IMR-90 (cell line): ENCODE results near the gene MMS19. TPM values are rescaled to one million over a fixed set of nuclear protein-coding genes. Genes with fewer than 3 reads are reported as not detected.

Experiments used
- ATAC-seq: fragments of 200-7000 bp; cut with Tn5 transposase; 2 replicates; pipeline ENCODE4 v1.9.1; 2020; ENCODE audit warnings: low read depth, mild to moderate bottlenecking, moderate library complexity
- BruUV-seq: library from RNA; stranded (reverse); fragments of 400-500 nt; replicated peaks from 2 replicates; lab custom pipeline; 2021; lab: Mats Ljungman, UMichigan
- CTCF ChIA-PET: fragments of 300-600 bp; formaldehyde crosslinking; extraction: SDS; loops from one replicate; lab custom pipeline; 2021; ENCODE audit warnings: antibody characterized with exemption; lab: Yijun Ruan, JAX
- POLR2A ChIA-PET: fragments of 300-600 bp; sonication (Branson Sonifier 250); formaldehyde crosslinking; loops from one replicate; lab custom pipeline; 2022; ENCODE audit warnings: antibody characterized with exemption; ENCODE audit not compliant: unreplicated experiment; lab: Charles Lee
- DNase-seq: peaks from one replicate; pipeline ENCODE4 v3.0.0; 2013
- H2AFZ ChIP-seq: replicated peaks from 2 replicates; pipeline ENCODE3; 2013; ENCODE audit warnings: low read length, mild to moderate bottlenecking; ENCODE audit not compliant: poor library complexity
- H2AK5ac ChIP-seq: 2 replicates; pipeline ENCODE4 v1.6.1; 2013; ENCODE audit warnings: low read depth, low read length, inconsistent platforms
- H2AK9ac ChIP-seq: replicated peaks from 2 replicates; pipeline ENCODE3; 2013; ENCODE audit warnings: mild to moderate bottlenecking, low read depth, low read length, moderate library complexity; ENCODE audit not compliant: poor library complexity
- H2BK120ac ChIP-seq: 2 replicates; pipeline ENCODE4 v1.6.1; 2013; ENCODE audit warnings: low read depth, low read length, inconsistent platforms
- H2BK15ac ChIP-seq: 3 replicates; pipeline ENCODE4 v1.6.1; 2013; ENCODE audit warnings: low read depth, low read length, inconsistent platforms
- H2BK20ac ChIP-seq: 2 replicates; pipeline ENCODE4 v1.6.1; 2013; ENCODE audit warnings: low read depth, mild to moderate bottlenecking, inconsistent platforms, low read length, moderate library complexity
- H2BK5ac ChIP-seq: 2 replicates; pipeline ENCODE4 v1.6.1; 2013; ENCODE audit warnings: mild to moderate bottlenecking, low read depth, low read length, inconsistent platforms; ENCODE audit not compliant: poor library complexity, severe bottlenecking
- H3K14ac ChIP-seq: replicated peaks from 2 replicates; pipeline ENCODE4 v1.6.1; 2013; ENCODE audit warnings: low read depth, low read length, inconsistent platforms
- H3K18ac ChIP-seq: 2 replicates; pipeline ENCODE4 v1.6.1; 2013; ENCODE audit warnings: low read depth, low read length, control low read depth
- H3K23ac ChIP-seq: 2 replicates; pipeline ENCODE4 v1.6.1; 2013; ENCODE audit warnings: low read depth, low read length, inconsistent platforms
- H3K27ac ChIP-seq: 2 replicates; pipeline ENCODE4 v1.5.1; 2013; ENCODE audit warnings: mild to moderate bottlenecking, control low read depth, low read length; ENCODE audit not compliant: insufficient read depth
- H3K27me3 ChIP-seq: 2 replicates; pipeline ENCODE4 v1.6.1; 2013; ENCODE audit warnings: low read length; ENCODE audit not compliant: control insufficient read depth, insufficient read depth
- H3K36me3 ChIP-seq: 2 replicates; pipeline ENCODE4 v1.6.1; 2013; ENCODE audit warnings: low read length, mixed read lengths; ENCODE audit not compliant: control insufficient read depth, insufficient read depth
- H3K4ac ChIP-seq: 2 replicates; pipeline ENCODE4 v1.6.1; 2013; ENCODE audit warnings: low read depth, low read length, inconsistent platforms
- H3K4me1 ChIP-seq: 2 replicates; pipeline ENCODE4 v1.6.1; 2013; ENCODE audit warnings: low read length, mixed read lengths; ENCODE audit not compliant: control insufficient read depth, insufficient read depth
- H3K4me2 ChIP-seq: 2 replicates; pipeline ENCODE4 v1.6.1; 2013; ENCODE audit warnings: low read depth, mild to moderate bottlenecking, control low read depth, low read length, moderate library complexity
- H3K4me3 ChIP-seq: 2 replicates; pipeline ENCODE4 v1.5.1; 2013; ENCODE audit warnings: low read depth, mild to moderate bottlenecking, control low read depth, low read length, moderate library complexity; ENCODE audit not compliant: insufficient read depth
- H3K56ac ChIP-seq: 2 replicates; pipeline ENCODE4 v1.6.1; 2013; ENCODE audit warnings: low read length, inconsistent platforms; ENCODE audit not compliant: insufficient read depth; ENCODE audit errors: extremely low read depth
- H3K79me1 ChIP-seq, 2 experiments: 2 replicates each; pipeline ENCODE4 v1.6.1; 2013; ENCODE audit warnings: low read length in 2 of 2, inconsistent platforms in 1 of 2, low read depth in 1 of 2
- H3K9ac ChIP-seq: 2 replicates; pipeline ENCODE4 v1.6.1; 2013; ENCODE audit warnings: low read depth, low read length, control low read depth
- H3K9me1 ChIP-seq: 2 replicates; pipeline ENCODE4 v1.6.1; 2013; ENCODE audit warnings: low read length, inconsistent platforms; ENCODE audit not compliant: insufficient read depth
- H3K9me3 ChIP-seq: 2 replicates; pipeline ENCODE4 v1.6.1; 2013; ENCODE audit warnings: low read length; ENCODE audit not compliant: control insufficient read depth, insufficient read depth
- H4K20me1 ChIP-seq: 2 replicates; pipeline ENCODE4 v1.6.1; 2013; ENCODE audit warnings: low read length, inconsistent platforms; ENCODE audit not compliant: insufficient read depth
- H4K5ac ChIP-seq: 2 replicates; pipeline ENCODE4 v1.6.1; 2013; ENCODE audit warnings: mild to moderate bottlenecking, low read depth, low read length, control low read depth
- H4K8ac ChIP-seq, 2 experiments: 2 replicates each; pipeline ENCODE4 v1.6.1; 2013; ENCODE audit warnings: low read depth in 2 of 2, low read length in 2 of 2, control low read depth in 1 of 2, inconsistent platforms in 1 of 2
- H4K91ac ChIP-seq: 2 replicates; pipeline ENCODE4 v1.6.1; 2013; ENCODE audit warnings: low read depth, low read length, inconsistent platforms; ENCODE audit not compliant: insufficient read depth
- CTCF ChIP-seq: conservative IDR thresholded peaks from 2 replicates; pipeline ENCODE4 v1.5.1; 2012; ENCODE audit warnings: mild to moderate bottlenecking, low read depth, low read length, improper control_type of control experiment
- ELK1 ChIP-seq: fragments of 150-350 bp; IDR thresholded peaks from 2 replicates; pipeline ENCODE4 v1.6.1; 2016; ENCODE audit warnings: low read depth, mild to moderate bottlenecking, low read length, moderate library complexity, borderline replicate concordance
- FOS ChIP-seq: fragments of 150-350 bp; IDR thresholded peaks from 2 replicates; pipeline ENCODE4 v1.6.1; 2016; ENCODE audit warnings: low read depth, low read length
- MAFK ChIP-seq: IDR thresholded peaks from 2 replicates; pipeline ENCODE4 v1.6.1; 2012; ENCODE audit warnings: low read depth, low read length, improper control_type of control experiment
- MAZ ChIP-seq: IDR thresholded peaks from 2 replicates; pipeline ENCODE4 v1.6.1; 2012; ENCODE audit warnings: low read depth, mild to moderate bottlenecking, low read length, improper control_type of control experiment, moderate library complexity, borderline replicate concordance
- NFE2L2 ChIP-seq: fragments of 150-350 bp; IDR thresholded peaks from 2 replicates; pipeline ENCODE4 v1.6.1; 2016; ENCODE audit warnings: low read depth, mild to moderate bottlenecking, low read length
- POLR2A ChIP-seq: IDR thresholded peaks from 2 replicates; pipeline ENCODE4 v1.6.1; 2012; ENCODE audit warnings: mild to moderate bottlenecking, low read depth, low read length
- RCOR1 ChIP-seq: IDR thresholded peaks from 2 replicates; pipeline ENCODE4 v1.6.1; 2012; ENCODE audit warnings: mild to moderate bottlenecking, low read length, improper control_type of control experiment; ENCODE audit not compliant: insufficient replicate concordance
- SMC3 ChIP-seq: fragments of 150-350 bp; IDR thresholded peaks from 2 replicates; pipeline ENCODE4 v1.6.1; 2016; ENCODE audit warnings: low read depth, mild to moderate bottlenecking, antibody characterized with exemption, low read length, moderate library complexity
- USF2 ChIP-seq: fragments of 150-350 bp; IDR thresholded peaks from 2 replicates; pipeline ENCODE4 v1.6.1; 2017; ENCODE audit warnings: mild to moderate bottlenecking, antibody characterized with exemption, low read length, low read depth
- WGBS, 2 experiments: methylation state at CpG; one replicate each; pipeline versions ENCODE4 v1.1.5 to v1.1.7; 2013; ENCODE audit warnings: missing lambda C conversion rate in 2 of 2; ENCODE audit not compliant: insufficient read length in 1 of 2; ENCODE audit errors: extremely low coverage in 2 of 2; 5-methylcytosine and 5-hydroxymethylcytosine counted together
- dilution Hi-C: fragments of 300-500 bp; cut with HindIII; formaldehyde crosslinking; loops from one replicate; pipeline ENCODE4 v1.14.3; 2018; ENCODE audit warnings: low sequenced_read_pairs; ENCODE audit not compliant: unreplicated experiment
- in situ Hi-C: fragments of 300-500 bp; cut with MboI; formaldehyde crosslinking; loops from 3 replicates; pipeline ENCODE4 v1.14.3; 2019; ENCODE audit warnings: low sequenced_read_pairs, inconsistent platforms, mixed read lengths
- intact Hi-C: fragments of 100-400 bp; cut with micrococcal nuclease; formaldehyde crosslinking; loops from 2 replicates; pipeline ENCODE4 v1.10.0; 2022
- polyA plus RNA-seq, 3 experiments: library from polyadenylated mRNA; depleted of rRNA; stranded (reverse); fragments of >200 nt; gene quantifications; 2 replicates each; pipeline ENCODE4 v1.2.3, GENCODE V29; 2012; ENCODE audit warnings: low replicate concordance in 1 of 3
- total RNA-seq: library from RNA; depleted of rRNA; stranded (reverse); fragments of >200 nt; gene quantifications from 2 replicates; pipeline ENCODE4 v1.2.3, GENCODE V29; 2012

Gene MMS19
- total and polyA plus RNA-seq, 2 of the 4 experiments (the other 2 are of a cell fraction): 70.1 to 72.7 TPM

- Histone ChIP-seq H3K9me1 (peaks cover 16% of the 10 kb centered on the region), H2BK20ac (peak overlapping the region; percentile 95), H3K14ac (peak overlapping the region; percentile 84), H3K4me2 (peak overlapping the region; percentile 30), H3K4me1 (peaks cover 39% of the 10 kb centered on the region), H2AK5ac (peak overlapping the region; percentile 90), H4K8ac (peak overlapping the region; percentile 83 to 94), H4K91ac (peak overlapping the region; percentile 91), H2BK120ac (peak overlapping the region; percentile 87), H2AFZ (peak overlapping the region; percentile 89), H3K4me3 (no peak overlapping the region), H3K27me3 (no peaks in the 10 kb centered on the region), H2AK9ac (peak overlapping the region; percentile 97), H3K79me1 (peaks cover 23 to 85% of the 10 kb centered on the region in 2 experiments), H4K20me1 (no peaks in the 10 kb centered on the region), H2BK15ac (peak overlapping the region; percentile 53; the same call in 2 of the 3 replicates), H3K23ac (peak overlapping the region; percentile 83), H3K9me3 (no peaks in the 10 kb centered on the region), H3K4ac (peak overlapping the region; percentile 95), H3K27ac (peak overlapping the region; percentile 92), H4K5ac (peak overlapping the region; percentile 85), H3K36me3 (no peaks in the 10 kb centered on the region), H3K9ac (peak overlapping the region; percentile 40), H3K18ac (peak overlapping the region; percentile 90), H2BK5ac (peak overlapping the region; percentile 95), H3K56ac (peak overlapping the region; percentile 73)
- TF ChIP-seq MAZ: peak; percentile 87
- peak; percentile 81 for TF ChIP-seq MAFK
- TF ChIP-seq POLR2A: peak; percentile 53; the same call in 1 of the 2 replicates
- no peak for TF ChIP-seq USF2
- no peak for TF ChIP-seq ELK1
- no peak for TF ChIP-seq SMC3
- peak; percentile 43; the same call in 1 of the 2 replicates for TF ChIP-seq NFE2L2
- TF ChIP-seq FOS: peak; percentile 99
- peak; percentile 69 for TF ChIP-seq RCOR1
- no peak for TF ChIP-seq CTCF
- WGBS, 2 experiments: 37% methylated on average over 2 of the region's 9 CpGs; no CpG with 5 or more reads in 1 of the 2 experiments
- ATAC-seq (peak; percentile 43), DNase-seq (peak; percentile 97)
- CTCF ChIA-PET: interaction anchor here (1.0 kb wide), 1 partner anchor 9 kb away, joined by 4 read pairs; no protein-coding TSS in a partner anchor
- BruUV-seq: no TSS peak
- in situ Hi-C loops (no loop called here), dilution Hi-C loops (no loop called here), intact Hi-C loops (no loop called here)
- POLR2A ChIA-PET: interaction anchor here (1.0 kb wide), 1 partner anchor 10 kb away, joined by 3 read pairs; no protein-coding TSS in a partner anchor
These were observed 44.2 kb upstream of the MMS19 start for GRCh38 chr10:97542169-97543024.
